ENCODE data around the gene BMP7. TPM values are rescaled to one million over a fixed set of nuclear protein-coding genes. Genes with fewer than 3 reads are reported as not detected.

BMP7 gene
- total and polyA plus RNA-seq, 2 of the 13 experiments (the other 11 are each of a cell fraction or from before 2014, with no cell fraction given) = not detected

DNA sequence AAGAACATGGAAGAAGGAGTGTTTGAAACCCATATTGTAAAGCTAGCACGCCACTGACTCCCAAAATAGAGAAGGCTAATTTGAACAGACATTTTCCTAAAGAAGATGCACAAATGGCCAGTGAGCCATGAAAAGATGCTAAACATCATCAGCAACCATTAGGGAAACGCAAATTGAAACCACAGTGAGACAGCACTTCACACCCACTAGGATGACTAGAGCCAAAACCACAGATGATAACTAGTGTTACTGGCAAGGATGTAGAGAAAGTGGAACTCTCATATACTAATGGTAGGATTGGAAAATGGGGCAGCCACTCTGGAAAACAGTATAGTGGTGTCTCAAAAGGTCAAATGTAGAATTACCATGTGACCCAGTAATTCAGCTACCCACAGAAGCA is 58.2 kb downstream of the BMP7 start:
- no peak for FAIRE-seq
- 42% methylated on average over 2 of the region's 2 CpGs for WGBS (ENCODE audit: low lambda C conversion rate)
- no peak for DNase-seq (ENCODE audit: low spot score)
- BruUV-seq (replicated peaks) = no TSS peak
- no peak for TF ChIP-seq AGO2 (optimal IDR thresholded peaks at IDR 0.05; ENCODE audit: low read depth, low read length)
- TF ChIP-seq, protein P1, sequence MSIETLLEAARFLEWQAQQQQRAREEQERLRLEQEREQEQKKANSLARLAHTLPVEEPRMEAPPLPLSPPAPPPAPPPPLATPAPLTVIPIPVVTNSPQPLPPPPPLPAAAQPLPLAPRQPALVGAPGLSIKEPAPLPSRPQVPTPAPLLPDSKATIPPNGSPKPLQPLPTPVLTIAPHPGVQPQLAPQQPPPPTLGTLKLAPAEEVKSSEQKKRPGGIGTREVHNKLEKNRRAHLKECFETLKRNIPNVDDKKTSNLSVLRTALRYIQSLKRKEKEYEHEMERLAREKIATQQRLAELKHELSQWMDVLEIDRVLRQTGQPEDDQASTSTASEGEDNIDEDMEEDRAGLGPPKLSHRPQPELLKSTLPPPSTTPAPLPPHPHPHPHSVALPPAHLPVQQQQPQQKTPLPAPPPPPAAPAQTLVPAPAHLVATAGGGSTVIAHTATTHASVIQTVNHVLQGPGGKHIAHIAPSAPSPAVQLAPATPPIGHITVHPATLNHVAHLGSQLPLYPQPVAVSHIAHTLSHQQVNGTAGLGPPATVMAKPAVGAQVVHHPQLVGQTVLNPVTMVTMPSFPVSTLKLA (IDR thresholded peaks at IDR 0.05) = no peak
- TF ChIP-seq, protein P2, sequence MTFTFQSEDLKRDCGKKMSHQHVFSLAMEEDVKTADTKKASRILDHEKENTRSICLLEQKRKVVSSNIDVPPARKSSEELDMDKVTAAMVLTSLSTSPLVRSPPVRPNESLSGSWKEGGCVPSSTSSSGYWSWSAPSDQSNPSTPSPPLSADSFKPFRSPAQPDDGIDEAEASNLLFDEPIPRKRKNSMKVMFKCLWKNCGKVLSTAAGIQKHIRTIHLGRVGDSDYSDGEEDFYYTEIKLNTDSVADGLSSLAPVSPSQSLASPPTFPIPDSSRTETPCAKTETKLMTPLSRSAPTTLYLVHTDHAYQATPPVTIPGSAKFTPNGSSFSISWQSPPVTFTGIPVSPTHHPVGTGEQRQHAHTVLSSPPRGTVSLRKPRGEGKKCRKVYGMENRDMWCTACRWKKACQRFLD (CRISPR knock-in tag; IDR thresholded peaks at IDR 0.05; ENCODE audit: borderline replicate concordance) = no peak
- no peak for TF ChIP-seq RARA (CRISPR knock-in tag; IDR thresholded peaks at IDR 0.05)
- no peak for TF ChIP-seq HOXA5 (CRISPR knock-in tag; IDR thresholded peaks at IDR 0.05)
- TF ChIP-seq KLF16 (CRISPR knock-in tag; IDR thresholded peaks at IDR 0.05) = no peak
- TF ChIP-seq HOXA7 (CRISPR knock-in tag; IDR thresholded peaks at IDR 0.05) = no peak
- no peak for TF ChIP-seq ZNF672 (CRISPR knock-in tag; IDR thresholded peaks at IDR 0.05)
- TF ChIP-seq ZC3H4 (CRISPR knock-in tag; IDR thresholded peaks at IDR 0.05; ENCODE audit: borderline replicate concordance) = no peak
- TF ChIP-seq TP53 (CRISPR knock-in tag; conservative IDR thresholded peaks at IDR 0.05) = no peak
- in situ Hi-C loops (cut with HindIII; ENCODE audit: extremely low pct_ligation_motif_present, low pct_unique_long_range_greater_than_20kb) (no loop called here), intact Hi-C loops (cut with micrococcal nuclease; ENCODE audit: unreplicated experiment) (no loop called here)
- Histone ChIP-seq H3K4me3 (replicated peaks in 1 of 3; ENCODE audit: insufficient read depth in 1 of 3, low read depth in 2 of 3, low read length in 3 of 3) (no peak overlapping the region), H3K79me2 (ENCODE audit: insufficient read depth, low read length) (no peaks in the 10 kb centered on the region), H3K36me3 (replicated peaks in 1 of 2; ENCODE audit: control insufficient read depth in 1 of 2, insufficient read depth in 2 of 2, low read length in 2 of 2) (no peaks in the 10 kb centered on the region), H3K9ac (ENCODE audit: insufficient read depth, low read depth, low read length) (no peak overlapping the region), H3K27ac (ENCODE audit: extremely low read length, insufficient read depth, low read length) (no peak overlapping the region), H4K20me1 (ENCODE audit: insufficient read depth, low read length) (no peaks in the 10 kb centered on the region), H3K27me3 (ENCODE audit: control insufficient read depth in 1 of 2, insufficient read depth in 2 of 2, low read length in 2 of 2) (peaks cover 16 to 50% of the 10 kb centered on the region in 2 experiments; a peak in 4 of 5 replicates), H3K4me2 (ENCODE audit: low read depth, low read length) (no peak overlapping the region), H2AFZ (ENCODE audit: low read length) (no peak overlapping the region), H3K9me3 (ENCODE audit: low read length) (peaks cover 6% of the 10 kb centered on the region; the same call in 1 of the 2 replicates), H3K4me1 (ENCODE audit: insufficient read depth, low read length) (peaks cover 15% of the 10 kb centered on the region)
- no peak for ATAC-seq
- ChIA-PET POLR2A (no interaction called here), CTCF (ENCODE audit: low intra/inter-chr PET ratio, low total read pairs) (no interaction called here)
